KOPT-K1 (cell line): ENCODE data around the gene PTGES3L.
"Not testable (repeated sequence)": the region's sequence is repeated elsewhere in the genome, so short reads cannot be mapped to it uniquely, and the experiment has no call there.

Source experiments
- H3K27ac ChIP-seq: fragments of 200-600 bp; sonication (generic); 2 replicates; pipeline ENCODE4 v1.5.1; 2016; ENCODE audit warnings: antibody characterized with exemption, mild to moderate bottlenecking, low read depth, low read length; ENCODE audit not compliant: poor library complexity, severe bottlenecking
- H3K36me3 ChIP-seq: fragments of 200-600 bp; sonication (generic); 2 replicates; pipeline ENCODE4 v1.5.1; 2017; ENCODE audit warnings: antibody characterized with exemption, mild to moderate bottlenecking, low read length, moderate library complexity; ENCODE audit not compliant: insufficient read depth
- H3K9me3 ChIP-seq: fragments of 200-600 bp; sonication (generic); 2 replicates; pipeline ENCODE4 v1.5.1; 2017; ENCODE audit warnings: antibody characterized with exemption, low read length, mild to moderate bottlenecking; ENCODE audit not compliant: insufficient read depth, poor library complexity, severe bottlenecking

PTGES3L gene

GRCh38 chr17:43018008-43018853, 38.4 kb upstream of the PTGES3L start:
- H3K27ac ChIP-seq, result peak overlapping the region; percentile 70
- H3K9me3 ChIP-seq, result no peaks in the 10 kb centered on the region
- peaks cover 40% of the 10 kb centered on the region for H3K36me3 ChIP-seq

- Histone ChIP-seq H3K9me3 (no peaks in the 10 kb centered on the region), H3K27ac (no peak overlapping the region), H3K36me3 (peaks cover 43% of the 10 kb centered on the region)
Observed at GRCh38 chr17:43016216-43016615, 36.3 kb upstream of the PTGES3L start.

- Histone ChIP-seq H3K36me3 (peaks cover 43% of the 10 kb centered on the region), H3K27ac (no peak overlapping the region), H3K9me3 (no peaks in the 10 kb centered on the region)
Observed at GRCh38 chr17:43015579-43015978, 35.7 kb upstream of the PTGES3L start.

- Histone ChIP-seq H3K27ac (peak overlapping the region; percentile 4), H3K36me3 (peaks cover 43% of the 10 kb centered on the region), H3K9me3 (no peaks in the 10 kb centered on the region)
Observed at GRCh38 chr17:43014649-43015542, 35.0 kb upstream of the PTGES3L start.

- H3K27ac ChIP-seq, result no peak overlapping the region
- no peaks in the 10 kb centered on the region for H3K9me3 ChIP-seq
- peaks cover 43% of the 10 kb centered on the region for H3K36me3 ChIP-seq
Observed at GRCh38 chr17:43014020-43014648, 34.3 kb upstream of the PTGES3L start.

GRCh38 chr17:43013296-43013695, 33.4 kb upstream of the PTGES3L start:
- Histone ChIP-seq H3K9me3 (no peaks in the 10 kb centered on the region), H3K27ac (no peak overlapping the region), H3K36me3 (peaks cover 43% of the 10 kb centered on the region)

GRCh38 chr17:43011728-43012472, 32.0 kb upstream of the PTGES3L start:
- peaks cover 37% of the 10 kb centered on the region for H3K36me3 ChIP-seq
- no peak overlapping the region for H3K27ac ChIP-seq
- no peaks in the 10 kb centered on the region for H3K9me3 ChIP-seq

- no peak overlapping the region for H3K27ac ChIP-seq
- no peaks in the 10 kb centered on the region for H3K9me3 ChIP-seq
- peaks cover 30% of the 10 kb centered on the region for H3K36me3 ChIP-seq
Observed at GRCh38 chr17:43010667-43011308, 30.9 kb upstream of the PTGES3L start.

GRCh38 chr17:43006639-43007551, 27.0 kb upstream of the PTGES3L start, which contains the start of gene IFI35:
TSS of gene IFI35 (plus strand) at chr17:43006784. CDS start at chr17:43006948, 164 bp downstream.
- Histone ChIP-seq H3K9me3 (no peaks in the 10 kb centered on the region), H3K27ac (peak within 1 kb of the TSS; percentile 79), H3K36me3 (peaks cover 40% of the 10 kb centered on the region)

GRCh38 chr17:43003542-43004172, 23.8 kb upstream of the PTGES3L start:
- Histone ChIP-seq H3K27ac (no peak overlapping the region), H3K9me3 (no peaks in the 10 kb centered on the region), H3K36me3 (peaks cover 70% of the 10 kb centered on the region)

- H3K36me3 ChIP-seq, result peaks cover 73% of the 10 kb centered on the region
- H3K27ac ChIP-seq, result not testable (repeated sequence)
Observed at GRCh38 chr17:43000894-43001293, 21.0 kb upstream of the PTGES3L start.

GRCh38 chr17:42999003-42999525, 19.2 kb upstream of the PTGES3L start:
- Histone ChIP-seq H3K27ac (peak overlapping the region; percentile 78), H3K36me3 (peaks cover 70% of the 10 kb centered on the region), H3K9me3 (no peaks in the 10 kb centered on the region)

More at GRCh38 chr17:43000894-43001293, 21.0 kb upstream of the PTGES3L start:
- not testable (repeated sequence) for H3K9me3 ChIP-seq
